Colonic mucosa (tissue), 4 donors: Measurements from ENCODE around the gene PLAU. TPM values are rescaled to one million over a fixed set of nuclear protein-coding genes. Genes with fewer than 3 reads are reported as not detected.

Experiments used
- DNase-seq: peaks from one replicate; pipeline ENCODE4 v3.0.0-alpha.2; 2020
- H3K27ac ChIP-seq: fragments of 200-600 bp; one replicate; pipeline ENCODE4 v1.8.0; 2021
- H3K27me3 ChIP-seq: fragments of 200-600 bp; one replicate; pipeline ENCODE4 v1.8.0; 2021
- H3K36me3 ChIP-seq: fragments of 200-600 bp; one replicate; pipeline ENCODE4 v1.8.0; 2021
- H3K4me1 ChIP-seq: fragments of 200-600 bp; one replicate; pipeline ENCODE4 v1.8.0; 2021; ENCODE audit warnings: mild to moderate bottlenecking
- H3K4me3 ChIP-seq: fragments of 200-600 bp; one replicate; pipeline ENCODE4 v1.8.0; 2021
- H3K9ac ChIP-seq, 2 donors: one replicate each; pipeline ENCODE4 v1.7.0; 2013; ENCODE audit warnings: control low read depth in 2 of 2, low read depth in 2 of 2, low read length in 2 of 2
- H3K9me3 ChIP-seq: fragments of 200-600 bp; one replicate; pipeline ENCODE4 v1.8.0; 2021
- intact Hi-C: fragments of 100-400 bp; cut with DNase I; formaldehyde crosslinking; loops from one replicate; pipeline ENCODE4 v1.14.1; 2022
- total RNA-seq, 2 donors: library from RNA; stranded (reverse); fragmentation: NEBNext Ultra II Directional in 1 of 2; extraction: Animal tissue kit (Norgen Biotek cat#: 25700) in 1 of 2; gene quantifications; one replicate each; pipeline ENCODE4 v1.2.1, GENCODE V29; 2021
- TF ChIP-seq, protein P1 (sequence below): fragments of 200-600 bp; IDR thresholded peaks from one replicate; pipeline ENCODE4 v1.8.0; 2022; ENCODE audit warnings: antibody characterized with exemption, mild to moderate bottlenecking
- donor health status: healthy.
- donor health status: DM: no; HTN: no; CAD: no.
- donor health status: DM: no; HTN: no; CAD: no.

The PLAU gene
- total RNA-seq, 2 donors from 2014 or later, result 4.0 to 11.4 TPM

GRCh38 chr10:73909540-73910115 is 1.3 kb upstream of the PLAU start:
- H3K4me1 ChIP-seq, result peaks cover 7% of the 10 kb centered on the region
- intact Hi-C loops, result no loop called here

GRCh38 chr10:73910401-73910763 is 550 bp upstream of the PLAU start:
- H3K4me1 ChIP-seq, result peaks cover 7% of the 10 kb centered on the region
- no peaks in the 10 kb centered on the region for H3K9me3 ChIP-seq
- H3K27ac ChIP-seq, result peak overlapping the region; percentile 58
- peak; percentile 31 for DNase-seq
- intact Hi-C loops, result no loop called here
- no peaks in the 10 kb centered on the region for H3K36me3 ChIP-seq
- TF ChIP-seq, protein P1, sequence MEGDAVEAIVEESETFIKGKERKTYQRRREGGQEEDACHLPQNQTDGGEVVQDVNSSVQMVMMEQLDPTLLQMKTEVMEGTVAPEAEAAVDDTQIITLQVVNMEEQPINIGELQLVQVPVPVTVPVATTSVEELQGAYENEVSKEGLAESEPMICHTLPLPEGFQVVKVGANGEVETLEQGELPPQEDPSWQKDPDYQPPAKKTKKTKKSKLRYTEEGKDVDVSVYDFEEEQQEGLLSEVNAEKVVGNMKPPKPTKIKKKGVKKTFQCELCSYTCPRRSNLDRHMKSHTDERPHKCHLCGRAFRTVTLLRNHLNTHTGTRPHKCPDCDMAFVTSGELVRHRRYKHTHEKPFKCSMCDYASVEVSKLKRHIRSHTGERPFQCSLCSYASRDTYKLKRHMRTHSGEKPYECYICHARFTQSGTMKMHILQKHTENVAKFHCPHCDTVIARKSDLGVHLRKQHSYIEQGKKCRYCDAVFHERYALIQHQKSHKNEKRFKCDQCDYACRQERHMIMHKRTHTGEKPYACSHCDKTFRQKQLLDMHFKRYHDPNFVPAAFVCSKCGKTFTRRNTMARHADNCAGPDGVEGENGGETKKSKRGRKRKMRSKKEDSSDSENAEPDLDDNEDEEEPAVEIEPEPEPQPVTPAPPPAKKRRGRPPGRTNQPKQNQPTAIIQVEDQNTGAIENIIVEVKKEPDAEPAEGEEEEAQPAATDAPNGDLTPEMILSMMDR, result no peak
- H3K4me3 ChIP-seq, result peak overlapping the region; percentile 57
- no peaks in the 10 kb centered on the region for H3K27me3 ChIP-seq
- H3K9ac ChIP-seq, result peak overlapping the region; percentile 60 to 62

More at GRCh38 chr10:73909540-73910115, 1.3 kb upstream of the PLAU start:
- Histone ChIP-seq H3K27ac (peak overlapping the region; percentile 61), H3K36me3 (no peaks in the 10 kb centered on the region), H3K9me3 (no peaks in the 10 kb centered on the region), H3K27me3 (no peaks in the 10 kb centered on the region), H3K9ac (no peak overlapping the region), H3K4me3 (no peak overlapping the region)
- peak; percentile 24 for DNase-seq
- TF ChIP-seq, protein P1, result no peak

GRCh38 chr10:73911553-73912004 is 647 bp downstream of the PLAU start:
- H3K9ac ChIP-seq, result peak overlapping the region; percentile 62 to 79
- intact Hi-C loops, result no loop called here
- peak overlapping the region; percentile 58 for H3K27ac ChIP-seq
- peak; percentile 45 for DNase-seq
- H3K9me3 ChIP-seq, result no peaks in the 10 kb centered on the region
- TF ChIP-seq, protein P1, result no peak
- H3K36me3 ChIP-seq, result no peaks in the 10 kb centered on the region
- H3K4me1 ChIP-seq, result peaks cover 14% of the 10 kb centered on the region
- no peaks in the 10 kb centered on the region for H3K27me3 ChIP-seq
- peak overlapping the region; percentile 57 for H3K4me3 ChIP-seq

GRCh38 chr10:73914036-73914435 is 3.1 kb downstream of the PLAU start:
- Histone ChIP-seq H3K27me3 (no peaks in the 10 kb centered on the region), H3K27ac (no peak overlapping the region), H3K4me3 (no peak overlapping the region), H3K4me1 (peaks cover 18% of the 10 kb centered on the region), H3K9ac (no peak overlapping the region), H3K9me3 (no peaks in the 10 kb centered on the region), H3K36me3 (no peaks in the 10 kb centered on the region)
- TF ChIP-seq, protein P1, result no peak
- intact Hi-C loops, result no loop called here
- DNase-seq, result no peak

DNA sequence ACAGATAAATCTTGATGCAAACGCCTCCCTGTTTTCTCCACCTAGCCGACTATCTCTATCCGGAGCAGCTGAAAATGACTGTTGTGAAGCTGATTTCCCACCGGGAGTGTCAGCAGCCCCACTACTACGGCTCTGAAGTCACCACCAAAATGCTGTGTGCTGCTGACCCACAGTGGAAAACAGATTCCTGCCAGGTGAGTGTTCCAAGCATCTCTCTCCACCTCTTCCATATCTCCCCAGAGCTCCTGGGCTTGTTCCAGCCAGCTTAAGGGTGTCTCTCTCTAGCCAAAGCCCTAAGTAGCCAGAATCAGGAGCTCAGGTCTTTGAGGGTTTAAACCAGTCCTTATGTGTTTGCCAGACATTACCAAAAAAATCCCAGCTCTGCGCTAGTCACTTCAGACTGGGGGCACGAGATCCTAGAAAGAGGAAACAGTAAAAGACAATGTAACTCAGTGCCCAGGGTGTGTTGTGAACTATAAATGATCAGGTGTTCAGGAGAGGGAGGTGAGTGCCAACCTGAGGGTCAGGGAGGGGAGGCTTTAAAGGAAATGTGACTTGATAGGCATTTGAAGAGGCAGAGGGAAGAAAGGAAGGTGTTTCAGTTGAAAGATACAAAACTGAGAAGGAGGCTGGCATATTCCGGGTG is 4.4 kb downstream of the PLAU start:
- Histone ChIP-seq H3K4me1 (peaks cover 15% of the 10 kb centered on the region), H3K4me3 (no peak overlapping the region), H3K9ac (no peak overlapping the region), H3K27ac (peak overlapping the region; percentile 27), H3K27me3 (no peaks in the 10 kb centered on the region), H3K36me3 (no peaks in the 10 kb centered on the region), H3K9me3 (no peaks in the 10 kb centered on the region)
- intact Hi-C loops, result no loop called here
- TF ChIP-seq, protein P1, result no peak
- no peak for DNase-seq
